Skeletal muscle satellite cell (primary cell): ENCODE measurements around the gene AMBRA1.
"Not testable (repeated sequence)": the region's sequence is repeated elsewhere in the genome, so short reads cannot be mapped to it uniquely, and the experiment has no call there.

ENCODE experiments used
- H3K27me3 ChIP-seq: 2 replicates; pipeline ENCODE4 v1.7.0; 2013; ENCODE audit warnings: low read length; ENCODE audit not compliant: control insufficient read depth, insufficient read depth
- H3K36me3 ChIP-seq: 2 replicates; pipeline ENCODE4 v1.7.0; 2013; ENCODE audit warnings: mild to moderate bottlenecking, control low read depth, low read length; ENCODE audit not compliant: insufficient read depth
- H3K4me1 ChIP-seq: 2 replicates; pipeline ENCODE4 v1.7.0; 2013; ENCODE audit warnings: low read length; ENCODE audit not compliant: control insufficient read depth, insufficient read depth
- H3K4me2 ChIP-seq: 2 replicates; pipeline ENCODE4 v1.7.0; 2013; ENCODE audit warnings: mild to moderate bottlenecking, low read length
- H3K4me3 ChIP-seq: 2 replicates; pipeline ENCODE4 v1.7.0; 2013; ENCODE audit warnings: low read length
- H3K9ac ChIP-seq: 2 replicates; pipeline ENCODE4 v1.7.0; 2013; ENCODE audit warnings: mild to moderate bottlenecking, low read depth, low read length, moderate library complexity
- H3K9me3 ChIP-seq: replicated peaks from 2 replicates; pipeline ENCODE4 v1.7.0; 2013; ENCODE audit warnings: mild to moderate bottlenecking, control low read depth, low read length

Gene AMBRA1

DNA sequence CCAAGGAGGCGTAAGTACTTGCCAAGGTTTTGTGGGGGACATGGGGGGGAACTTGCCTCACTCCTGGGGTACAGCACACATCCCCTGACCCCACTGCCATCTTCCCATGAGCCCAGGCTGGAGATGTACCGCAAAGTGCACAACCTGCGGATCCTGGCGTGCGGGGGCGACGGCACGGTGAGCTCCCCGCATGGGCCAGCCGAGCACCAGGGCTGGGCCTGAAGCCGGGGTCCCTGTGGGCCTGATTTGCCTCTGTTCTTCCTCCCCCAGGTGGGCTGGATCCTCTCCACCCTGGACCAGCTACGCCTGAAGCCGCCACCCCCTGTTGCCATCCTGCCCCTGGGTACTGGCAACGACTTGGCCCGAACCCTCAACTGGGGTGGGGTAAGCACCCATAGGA is 221.3 kb downstream of the AMBRA1 start:
- peaks cover 28% of the 10 kb centered on the region for H3K36me3 ChIP-seq
- not testable (repeated sequence) for H3K4me2 ChIP-seq, H3K27me3 ChIP-seq, H3K9ac ChIP-seq, H3K9me3 ChIP-seq, H3K4me3 ChIP-seq, H3K4me1 ChIP-seq

- Histone ChIP-seq H3K9me3 (no peaks in the 10 kb centered on the region), H3K4me3 (no peak overlapping the region), H3K9ac (no peak overlapping the region), H3K36me3 (peaks cover 28% of the 10 kb centered on the region), H3K4me1 (peaks cover 5% of the 10 kb centered on the region), H3K4me2 (no peak overlapping the region), H3K27me3 (no peaks in the 10 kb centered on the region)
These were observed 221.7 kb downstream of the AMBRA1 start for GRCh38 chr11:46372086-46372485.

- H3K9me3 ChIP-seq, H3K9ac ChIP-seq, H3K4me1 ChIP-seq, H3K4me3 ChIP-seq, H3K27me3 ChIP-seq, H3K4me2 ChIP-seq: not testable (repeated sequence)
- peaks cover 23% of the 10 kb centered on the region for H3K36me3 ChIP-seq
These were observed 222.6 kb downstream of the AMBRA1 start for GRCh38 chr11:46371262-46371661.

GRCh38 chr11:46370253-46370652 is 223.6 kb downstream of the AMBRA1 start:
- H3K36me3 ChIP-seq: peaks cover 20% of the 10 kb centered on the region
- H3K4me1 ChIP-seq: peaks cover 7% of the 10 kb centered on the region
- H3K9me3 ChIP-seq: no peaks in the 10 kb centered on the region
- no peak overlapping the region for H3K4me2 ChIP-seq
- H3K9ac ChIP-seq: no peak overlapping the region
- H3K4me3 ChIP-seq: no peak overlapping the region
- H3K27me3 ChIP-seq: no peaks in the 10 kb centered on the region

GRCh38 chr11:46369458-46370152 is 224.2 kb downstream of the AMBRA1 start:
- peaks cover 18% of the 10 kb centered on the region for H3K36me3 ChIP-seq
- no peaks in the 10 kb centered on the region for H3K27me3 ChIP-seq
- peaks cover 7% of the 10 kb centered on the region for H3K4me1 ChIP-seq
- no peak overlapping the region for H3K4me3 ChIP-seq
- no peak overlapping the region for H3K4me2 ChIP-seq
- H3K9me3 ChIP-seq: no peaks in the 10 kb centered on the region
- H3K9ac ChIP-seq: no peak overlapping the region

GRCh38 chr11:46367916-46368267 is 225.9 kb downstream of the AMBRA1 start:
- Histone ChIP-seq H3K4me2 (no peak overlapping the region), H3K4me1 (peaks cover 22% of the 10 kb centered on the region), H3K9ac (no peak overlapping the region), H3K4me3 (no peak overlapping the region), H3K36me3 (peaks cover 14% of the 10 kb centered on the region), H3K27me3 (no peaks in the 10 kb centered on the region), H3K9me3 (no peaks in the 10 kb centered on the region)

DNA sequence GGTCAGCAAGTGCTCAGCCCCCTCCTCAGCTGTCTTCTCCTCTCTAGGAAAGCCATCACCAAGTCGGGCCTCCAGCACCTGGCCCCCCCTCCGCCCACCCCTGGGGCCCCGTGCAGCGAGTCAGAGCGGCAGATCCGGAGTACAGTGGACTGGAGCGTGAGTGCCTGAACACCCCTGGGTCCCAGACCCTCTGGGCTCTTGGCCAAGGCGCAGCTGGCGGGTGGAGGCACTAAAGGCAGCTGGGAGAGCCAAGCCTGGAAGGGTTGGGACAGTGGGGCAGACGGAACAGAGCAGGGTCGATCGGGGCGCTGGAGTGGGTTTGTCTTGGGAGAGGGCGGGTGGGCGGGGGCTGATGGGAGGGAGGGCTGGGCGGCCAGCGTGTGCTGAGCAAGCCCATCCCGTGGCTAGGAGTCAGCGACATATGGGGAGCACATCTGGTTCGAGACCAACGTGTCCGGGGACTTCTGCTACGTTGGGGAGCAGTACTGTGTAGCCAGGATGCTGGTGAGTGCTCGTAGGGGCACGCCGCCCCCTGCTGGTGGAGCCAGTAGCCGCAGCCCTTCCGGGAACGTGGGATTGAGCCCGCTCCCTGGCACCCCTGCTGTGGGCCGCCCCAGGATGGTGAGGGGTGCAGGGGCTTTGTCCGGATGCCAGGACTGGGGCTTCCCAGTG is 226.4 kb downstream of the AMBRA1 start:
- Histone ChIP-seq H3K9ac (no peak overlapping the region), H3K36me3 (peaks cover 17% of the 10 kb centered on the region), H3K4me1 (peaks cover 27% of the 10 kb centered on the region), H3K9me3 (no peaks in the 10 kb centered on the region), H3K4me2 (no peak overlapping the region), H3K4me3 (no peak overlapping the region), H3K27me3 (no peaks in the 10 kb centered on the region)

GRCh38 chr11:46366661-46367161 is 227.1 kb downstream of the AMBRA1 start:
- no peak overlapping the region for H3K4me3 ChIP-seq
- peaks cover 17% of the 10 kb centered on the region for H3K36me3 ChIP-seq
- H3K4me2 ChIP-seq: no peak overlapping the region
- H3K27me3 ChIP-seq: no peaks in the 10 kb centered on the region
- H3K9ac ChIP-seq: no peak overlapping the region
- peaks cover 33% of the 10 kb centered on the region for H3K4me1 ChIP-seq
- H3K9me3 ChIP-seq: no peaks in the 10 kb centered on the region

GRCh38 chr11:46366260-46366659 is 227.6 kb downstream of the AMBRA1 start:
- Histone ChIP-seq H3K4me2 (no peak overlapping the region), H3K9ac (no peak overlapping the region), H3K36me3 (peaks cover 13% of the 10 kb centered on the region), H3K4me1 (peaks cover 38% of the 10 kb centered on the region), H3K4me3 (no peak overlapping the region), H3K9me3 (no peaks in the 10 kb centered on the region), H3K27me3 (no peaks in the 10 kb centered on the region)

DNA sequence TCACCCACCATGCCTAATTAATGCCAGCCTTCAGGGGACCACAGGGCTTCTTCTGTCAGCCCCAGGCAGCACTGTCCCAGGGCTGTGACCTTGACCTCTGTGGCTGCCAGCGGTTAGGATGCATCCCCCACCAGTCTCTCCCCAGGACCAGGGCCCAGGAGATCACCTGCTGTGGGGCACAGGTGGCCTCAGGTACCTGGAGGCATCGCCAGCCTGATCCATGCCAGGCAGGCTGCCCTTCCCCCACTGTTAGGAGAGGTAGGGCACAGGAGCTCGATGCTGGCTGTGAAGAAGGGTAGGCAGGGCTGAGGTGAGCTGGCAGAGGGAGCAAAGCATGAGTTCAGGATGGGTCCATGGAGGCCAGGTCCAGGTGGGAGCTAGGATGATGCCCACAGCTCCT is 229.0 kb downstream of the AMBRA1 start:
- Histone ChIP-seq H3K4me1 (peaks cover 46% of the 10 kb centered on the region), H3K9me3 (no peaks in the 10 kb centered on the region), H3K27me3 (no peaks in the 10 kb centered on the region), H3K36me3 (peaks cover 7% of the 10 kb centered on the region), H3K4me3 (no peak overlapping the region), H3K9ac (no peak overlapping the region), H3K4me2 (no peak overlapping the region)

DNA sequence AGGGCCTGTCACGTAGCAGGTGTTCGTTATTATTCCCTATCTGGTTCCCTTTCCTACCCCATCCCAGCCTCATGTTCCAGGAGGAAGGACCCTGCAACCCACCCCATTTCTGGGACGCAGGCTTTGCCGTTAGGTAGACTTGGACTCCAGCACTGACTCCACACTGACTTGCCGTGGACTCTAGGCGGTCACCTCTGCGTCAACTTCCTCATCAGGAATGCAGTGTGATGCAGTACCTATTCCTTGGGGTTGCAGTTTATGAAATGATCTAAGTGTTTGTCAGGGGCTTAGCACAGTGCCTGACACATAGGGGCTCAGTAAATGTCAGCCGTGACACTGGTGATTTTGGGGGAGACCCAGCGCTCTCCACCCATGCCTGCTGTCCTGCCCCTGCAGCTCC is 229.8 kb downstream of the AMBRA1 start:
- H3K4me1 ChIP-seq: peaks cover 46% of the 10 kb centered on the region
- H3K9ac ChIP-seq: peak overlapping the region; percentile 87
- H3K9me3 ChIP-seq: no peaks in the 10 kb centered on the region
- peak overlapping the region; percentile 93 for H3K4me2 ChIP-seq
- H3K27me3 ChIP-seq: no peaks in the 10 kb centered on the region
- H3K36me3 ChIP-seq: peaks cover 7% of the 10 kb centered on the region
- H3K4me3 ChIP-seq: no peak overlapping the region
